WTC11 (cell line): ENCODE data around the gene FBXO24. TPM values are rescaled to one million over a fixed set of nuclear protein-coding genes. Genes with fewer than 3 reads are reported as not detected.

ENCODE experiments used
- ATAC-seq: fragments of 200-7000 bp; cut with Tn5 transposase; 2 replicates; pipeline ENCODE4 v1.10.0; 2021; ENCODE audit warnings: mild to moderate bottlenecking, moderate library complexity
- CTCF ChIA-PET: fragments of 300-600 bp; sonication (Branson Sonifier 250); formaldehyde crosslinking; loops from one replicate; lab custom pipeline; 2021; ENCODE audit warnings: antibody characterized with exemption; lab: Charles Lee
- POLR2A ChIA-PET: fragments of 350-600 bp; sonication (Branson Sonifier 250); formaldehyde crosslinking; loops from one replicate; lab custom pipeline; 2021; ENCODE audit warnings: antibody characterized with exemption; lab: Charles Lee
- DNase-seq: peaks from one replicate; pipeline ENCODE4 v3.0.0; 2021; ENCODE audit warnings: low spot score
- H3K27ac Mint-ChIP-seq: 2 replicates; pipeline ENCODE4 v1.8.0; 2021; ENCODE audit warnings: mixed read lengths
- H3K27me3 Mint-ChIP-seq: 2 replicates; pipeline ENCODE4 v1.8.0; 2021; ENCODE audit warnings: low read depth, mild to moderate bottlenecking, moderate library complexity, mixed read lengths
- H3K36me3 Mint-ChIP-seq: 2 replicates; pipeline ENCODE4 v1.8.0; 2021; ENCODE audit warnings: mixed read lengths
- H3K4me1 Mint-ChIP-seq: 2 replicates; pipeline ENCODE4 v1.8.0; 2022; ENCODE audit warnings: mixed read lengths
- H3K4me3 Mint-ChIP-seq: 2 replicates; pipeline ENCODE4 v1.8.0; 2021; ENCODE audit warnings: mild to moderate bottlenecking, moderate library complexity, mixed read lengths
- H3K9me3 Mint-ChIP-seq: 2 replicates; pipeline ENCODE4 v1.8.0; 2021; ENCODE audit warnings: mixed read lengths
- CREM ChIP-seq: sonication (generic); formaldehyde crosslinking; IDR thresholded peaks from 2 replicates; pipeline ENCODE4 v1.8.1; 2022; ENCODE audit warnings: mild to moderate bottlenecking, missing genetic modification reagents, moderate library complexity
- GABPB1 ChIP-seq: sonication (generic); formaldehyde crosslinking; IDR thresholded peaks from 2 replicates; pipeline ENCODE4 v1.8.1; 2023; ENCODE audit warnings: mild to moderate bottlenecking, missing genetic modification reagents
- IRF2 ChIP-seq: sonication (generic); formaldehyde crosslinking; IDR thresholded peaks from 2 replicates; pipeline ENCODE4 v1.8.0; 2022; ENCODE audit warnings: low read depth, missing genetic modification reagents, borderline replicate concordance
- JAZF1 ChIP-seq: fragments of 250-450 bp; sonication (Bioruptor Pico); IDR thresholded peaks from 2 replicates; pipeline ENCODE4 v1.9.0; 2021; ENCODE audit warnings: moderate library complexity, mild to moderate bottlenecking, inconsistent platforms
- KAT7 ChIP-seq: sonication (generic); formaldehyde crosslinking; IDR thresholded peaks from 2 replicates; pipeline ENCODE4 v1.8.1; 2023; ENCODE audit warnings: missing genetic modification reagents, mild to moderate bottlenecking, borderline replicate concordance
- NFE2L1 ChIP-seq: sonication (generic); formaldehyde crosslinking; IDR thresholded peaks from 2 replicates; pipeline ENCODE4 v1.8.1; 2023; ENCODE audit warnings: missing genetic modification reagents
- NR2C2 ChIP-seq: sonication (generic); formaldehyde crosslinking; IDR thresholded peaks from 2 replicates; pipeline ENCODE4 v1.8.0; 2022; ENCODE audit warnings: mild to moderate bottlenecking, missing genetic modification reagents
- PRDM15 ChIP-seq: sonication (generic); formaldehyde crosslinking; IDR thresholded peaks from 2 replicates; pipeline ENCODE4 v1.8.0; 2022; ENCODE audit warnings: missing genetic modification reagents
- SMAD4 ChIP-seq: sonication (generic); formaldehyde crosslinking; IDR thresholded peaks from 2 replicates; pipeline ENCODE4 v1.8.0; 2022; ENCODE audit warnings: mild to moderate bottlenecking, missing genetic modification reagents
- SOX15 ChIP-seq: fragments of 250-450 bp; sonication (Bioruptor Pico); IDR thresholded peaks from 2 replicates; pipeline ENCODE4 v1.9.0; 2021; ENCODE audit warnings: mild to moderate bottlenecking
- ZBTB21 ChIP-seq: sonication (generic); formaldehyde crosslinking; IDR thresholded peaks from 2 replicates; pipeline ENCODE4 v1.8.1; 2023; ENCODE audit warnings: mild to moderate bottlenecking, missing genetic modification reagents, borderline replicate concordance
- ZNF138 ChIP-seq: sonication (generic); formaldehyde crosslinking; conservative IDR thresholded peaks from 2 replicates; pipeline ENCODE4 v1.8.1; 2022; ENCODE audit warnings: mild to moderate bottlenecking, moderate library complexity, missing genetic modification reagents
- ZNF263 ChIP-seq: sonication (generic); formaldehyde crosslinking; IDR thresholded peaks from 2 replicates; pipeline ENCODE4 v1.8.1; 2022; ENCODE audit warnings: low read depth, mild to moderate bottlenecking, moderate library complexity, missing genetic modification reagents
- ZNF423 ChIP-seq: fragments of 250-450 bp; sonication (Bioruptor Pico); IDR thresholded peaks from 2 replicates; pipeline ENCODE4 v2.1.2; 2022; ENCODE audit warnings: mild to moderate bottlenecking, moderate library complexity
- total RNA-seq: library from RNA; stranded (reverse); gene quantifications from 3 replicates; pipeline ENCODE4 v1.2.3, GENCODE V29; 2021
- TF ChIP-seq, protein P1 (sequence below): fragments of 250-450 bp; sonication (Bioruptor Pico); IDR thresholded peaks from 2 replicates; pipeline ENCODE4 v1.8.0; 2021; ENCODE audit warnings: mild to moderate bottlenecking
- TF ChIP-seq, protein P2 (sequence below): sonication (generic); formaldehyde crosslinking; IDR thresholded peaks from 2 replicates; pipeline ENCODE4 v1.8.1; 2022; ENCODE audit warnings: mild to moderate bottlenecking, moderate library complexity, missing genetic modification reagents
- TF ChIP-seq, protein P3 (sequence below): sonication (generic); formaldehyde crosslinking; conservative IDR thresholded peaks from 2 replicates; pipeline ENCODE4 v1.8.1; 2023; ENCODE audit warnings: mild to moderate bottlenecking, low read depth, missing genetic modification reagents, moderate library complexity

FBXO24 gene
- total RNA-seq, 1 experiment from 2014 or later, result 0.70 TPM

GRCh38 chr7:100545360-100546128 lies 40.6 kb upstream of the FBXO24 start:
- DNase-seq, result no peak
- POLR2A ChIA-PET, result no interaction called here
- Mint-ChIP-seq H3K4me3 (no peak overlapping the region), H3K9me3 (no peaks in the 10 kb centered on the region), H3K27me3 (peaks cover 11% of the 10 kb centered on the region), H3K4me1 (peaks cover 65% of the 10 kb centered on the region), H3K36me3 (peaks cover 4% of the 10 kb centered on the region), H3K27ac (peak overlapping the region; percentile 81)
- CTCF ChIA-PET, result interaction anchor here (0.7 to 5.4 kb wide), 7 partner anchors 14 to 180 kb away, joined by 3 to 58 read pairs (median 4); partner anchors contain the start of gene TSC22D4
- TF ChIP-seq GABPB1 (CRISPR knock-in tag), result 0 out of 2 replicates have a peak, but pooled peaks have one; percentile 23
- TF ChIP-seq, protein P1, sequence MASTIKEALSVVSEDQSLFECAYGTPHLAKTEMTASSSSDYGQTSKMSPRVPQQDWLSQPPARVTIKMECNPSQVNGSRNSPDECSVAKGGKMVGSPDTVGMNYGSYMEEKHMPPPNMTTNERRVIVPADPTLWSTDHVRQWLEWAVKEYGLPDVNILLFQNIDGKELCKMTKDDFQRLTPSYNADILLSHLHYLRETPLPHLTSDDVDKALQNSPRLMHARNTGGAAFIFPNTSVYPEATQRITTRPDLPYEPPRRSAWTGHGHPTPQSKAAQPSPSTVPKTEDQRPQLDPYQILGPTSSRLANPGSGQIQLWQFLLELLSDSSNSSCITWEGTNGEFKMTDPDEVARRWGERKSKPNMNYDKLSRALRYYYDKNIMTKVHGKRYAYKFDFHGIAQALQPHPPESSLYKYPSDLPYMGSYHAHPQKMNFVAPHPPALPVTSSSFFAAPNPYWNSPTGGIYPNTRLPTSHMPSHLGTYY (CRISPR knock-in tag), result no peak
- peak; percentile 83 for ATAC-seq

DNA sequence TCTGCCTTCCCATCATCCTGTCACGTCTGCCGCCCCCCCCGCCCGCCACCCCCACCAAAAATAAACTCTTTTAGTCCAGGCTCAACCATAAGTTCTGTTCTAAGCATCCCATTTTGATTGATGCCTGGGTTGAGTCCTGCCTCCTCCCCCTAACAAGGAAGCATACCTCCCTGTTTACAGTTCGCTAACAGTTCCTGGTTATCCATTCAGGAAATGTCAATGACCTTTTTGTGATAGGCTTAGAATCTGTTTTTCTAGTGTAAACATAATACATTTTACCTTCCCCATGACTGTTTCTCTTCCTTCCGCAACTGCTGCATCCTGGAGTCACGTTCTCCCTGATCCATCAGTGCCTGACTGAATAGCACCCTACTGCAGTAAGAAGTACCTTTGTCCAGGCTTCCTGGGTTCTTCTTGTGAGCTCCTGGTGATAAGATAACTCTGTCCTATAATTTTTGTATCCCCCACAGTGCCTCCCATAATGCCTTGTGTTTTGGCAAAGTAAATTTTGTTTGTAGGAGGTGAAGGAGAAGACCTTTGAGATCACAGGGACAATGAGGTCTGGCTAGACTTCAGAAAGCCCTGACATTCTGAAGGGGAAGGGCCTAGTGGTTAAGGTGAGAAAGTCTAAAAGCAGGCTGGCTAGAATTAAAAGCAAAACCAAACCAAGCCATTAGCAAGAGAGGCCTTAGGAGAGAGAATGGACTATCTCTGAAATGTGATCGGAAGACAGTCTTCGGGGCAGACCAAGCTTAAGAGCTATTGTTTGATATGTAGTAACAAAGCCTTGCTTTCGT lies 39.8 kb upstream of the FBXO24 start:
- ChIA-PET CTCF (interaction anchor here (0.6 to 6.1 kb wide), 8 partner anchors 13 to 179 kb away, joined by 3 to 58 read pairs (median 4); partner anchors contain the start of genes NYAP1 and TSC22D4), POLR2A (interaction anchor here (2.1 kb wide), 1 partner anchor 40 kb away, joined by 5 read pairs; the partner anchor contains the start of genes FBXO24 and LRCH4)
- H3K9me3 Mint-ChIP-seq, result no peaks in the 10 kb centered on the region
- ATAC-seq, result no peak
- H3K36me3 Mint-ChIP-seq, result peaks cover 5% of the 10 kb centered on the region
- TF ChIP-seq, protein P2, sequence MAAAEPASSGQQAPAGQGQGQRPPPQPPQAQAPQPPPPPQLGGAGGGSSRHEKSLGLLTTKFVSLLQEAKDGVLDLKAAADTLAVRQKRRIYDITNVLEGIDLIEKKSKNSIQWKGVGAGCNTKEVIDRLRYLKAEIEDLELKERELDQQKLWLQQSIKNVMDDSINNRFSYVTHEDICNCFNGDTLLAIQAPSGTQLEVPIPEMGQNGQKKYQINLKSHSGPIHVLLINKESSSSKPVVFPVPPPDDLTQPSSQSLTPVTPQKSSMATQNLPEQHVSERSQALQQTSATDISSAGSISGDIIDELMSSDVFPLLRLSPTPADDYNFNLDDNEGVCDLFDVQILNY (CRISPR knock-in tag), result no peak
- TF ChIP-seq NR2C2 (CRISPR knock-in tag) (no peak), PRDM15 (CRISPR knock-in tag) (no peak), JAZF1 (no peak), ZNF423 (CRISPR knock-in tag) (no peak), ZNF138 (CRISPR knock-in tag) (no peak), ZNF263 (CRISPR knock-in tag) (no peak), SOX15 (CRISPR knock-in tag) (no peak)
- no peak for DNase-seq
- H3K4me3 Mint-ChIP-seq, result no peak overlapping the region
- peaks cover 3% of the 10 kb centered on the region for H3K27me3 Mint-ChIP-seq
- peaks cover 61% of the 10 kb centered on the region for H3K4me1 Mint-ChIP-seq
- peak overlapping the region; percentile 38 for H3K27ac Mint-ChIP-seq

DNA sequence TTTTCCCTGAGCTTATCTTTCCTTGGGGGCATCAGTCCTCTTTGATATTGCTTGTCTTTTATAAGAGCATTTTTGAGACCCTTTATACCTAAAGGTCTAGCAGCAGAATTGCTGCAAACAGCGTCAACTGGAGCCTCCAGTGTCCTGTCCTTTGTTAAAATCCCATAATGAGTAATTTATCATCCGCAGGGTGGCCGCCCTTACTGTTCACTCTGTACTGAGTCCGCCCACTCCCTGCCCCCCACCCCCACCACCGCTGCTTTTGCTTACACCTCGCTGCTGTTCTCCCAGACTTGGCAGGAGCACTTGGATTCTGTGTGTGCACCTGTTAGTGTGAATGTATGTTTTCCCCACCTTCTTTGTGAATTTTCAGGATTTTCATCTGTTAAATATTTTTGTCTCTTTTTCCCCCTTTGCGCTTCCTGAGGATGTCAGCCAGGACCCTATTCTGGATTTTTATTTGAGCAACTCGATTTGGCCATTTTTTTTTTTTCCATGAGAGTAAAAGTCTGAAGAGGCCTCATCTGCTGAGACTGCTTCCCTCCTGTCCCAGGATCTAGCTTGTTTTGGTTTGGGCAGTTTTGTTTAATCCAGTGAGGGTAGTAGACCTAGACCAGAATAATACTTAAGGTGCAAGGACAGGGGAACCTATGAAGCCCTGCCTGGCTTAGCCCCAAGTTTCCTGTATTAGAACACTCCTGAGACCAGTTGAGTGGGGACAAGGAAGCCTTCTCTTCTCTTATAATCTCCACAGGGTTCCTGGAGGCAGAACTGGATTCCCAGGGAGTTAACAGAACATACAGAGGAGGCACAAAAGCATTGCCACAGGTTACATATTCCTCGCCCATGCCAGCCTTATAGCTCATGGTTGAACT lies 39.0 kb upstream of the FBXO24 start:
- Mint-ChIP-seq H3K9me3 (no peaks in the 10 kb centered on the region), H3K27me3 (no peaks in the 10 kb centered on the region)
- CTCF ChIA-PET, result interaction anchor here (0.6 to 6.1 kb wide), 5 partner anchors 13 to 77 kb away, joined by 3 to 36 read pairs (median 5); partner anchors contain the start of genes NYAP1 and TSC22D4
- TF ChIP-seq ZBTB21 (CRISPR knock-in tag), result no peak
- no peak for TF ChIP-seq KAT7 (CRISPR knock-in tag)
- TF ChIP-seq CREM (CRISPR knock-in tag), result no peak
- no peak for TF ChIP-seq SMAD4 (CRISPR knock-in tag)
- TF ChIP-seq IRF2, result no peak
- TF ChIP-seq, protein P3, sequence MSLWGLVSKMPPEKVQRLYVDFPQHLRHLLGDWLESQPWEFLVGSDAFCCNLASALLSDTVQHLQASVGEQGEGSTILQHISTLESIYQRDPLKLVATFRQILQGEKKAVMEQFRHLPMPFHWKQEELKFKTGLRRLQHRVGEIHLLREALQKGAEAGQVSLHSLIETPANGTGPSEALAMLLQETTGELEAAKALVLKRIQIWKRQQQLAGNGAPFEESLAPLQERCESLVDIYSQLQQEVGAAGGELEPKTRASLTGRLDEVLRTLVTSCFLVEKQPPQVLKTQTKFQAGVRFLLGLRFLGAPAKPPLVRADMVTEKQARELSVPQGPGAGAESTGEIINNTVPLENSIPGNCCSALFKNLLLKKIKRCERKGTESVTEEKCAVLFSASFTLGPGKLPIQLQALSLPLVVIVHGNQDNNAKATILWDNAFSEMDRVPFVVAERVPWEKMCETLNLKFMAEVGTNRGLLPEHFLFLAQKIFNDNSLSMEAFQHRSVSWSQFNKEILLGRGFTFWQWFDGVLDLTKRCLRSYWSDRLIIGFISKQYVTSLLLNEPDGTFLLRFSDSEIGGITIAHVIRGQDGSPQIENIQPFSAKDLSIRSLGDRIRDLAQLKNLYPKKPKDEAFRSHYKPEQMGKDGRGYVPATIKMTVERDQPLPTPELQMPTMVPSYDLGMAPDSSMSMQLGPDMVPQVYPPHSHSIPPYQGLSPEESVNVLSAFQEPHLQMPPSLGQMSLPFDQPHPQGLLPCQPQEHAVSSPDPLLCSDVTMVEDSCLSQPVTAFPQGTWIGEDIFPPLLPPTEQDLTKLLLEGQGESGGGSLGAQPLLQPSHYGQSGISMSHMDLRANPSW (CRISPR knock-in tag), result no peak
- no peak for TF ChIP-seq NFE2L1

More for the DNA sequence above, 39.0 kb upstream of the FBXO24 start:
- peak overlapping the region; percentile 7; the same call in 1 of the 2 replicates for H3K27ac Mint-ChIP-seq
- ATAC-seq, result no peak
- DNase-seq, result no peak
- POLR2A ChIA-PET, result interaction anchor here (2.1 kb wide), 1 partner anchor 39 kb away, joined by 5 read pairs; the partner anchor contains the start of genes FBXO24 and LRCH4
- H3K4me3 Mint-ChIP-seq, result no peak overlapping the region
- H3K4me1 Mint-ChIP-seq, result peaks cover 52% of the 10 kb centered on the region
- H3K36me3 Mint-ChIP-seq, result peaks cover 5% of the 10 kb centered on the region
